ENCODE data around the gene TCF15.

GRCh38 chr20:637559-637958, 27.4 kb upstream of the TCF15 start:
- TF ChIP-seq, protein P1, sequence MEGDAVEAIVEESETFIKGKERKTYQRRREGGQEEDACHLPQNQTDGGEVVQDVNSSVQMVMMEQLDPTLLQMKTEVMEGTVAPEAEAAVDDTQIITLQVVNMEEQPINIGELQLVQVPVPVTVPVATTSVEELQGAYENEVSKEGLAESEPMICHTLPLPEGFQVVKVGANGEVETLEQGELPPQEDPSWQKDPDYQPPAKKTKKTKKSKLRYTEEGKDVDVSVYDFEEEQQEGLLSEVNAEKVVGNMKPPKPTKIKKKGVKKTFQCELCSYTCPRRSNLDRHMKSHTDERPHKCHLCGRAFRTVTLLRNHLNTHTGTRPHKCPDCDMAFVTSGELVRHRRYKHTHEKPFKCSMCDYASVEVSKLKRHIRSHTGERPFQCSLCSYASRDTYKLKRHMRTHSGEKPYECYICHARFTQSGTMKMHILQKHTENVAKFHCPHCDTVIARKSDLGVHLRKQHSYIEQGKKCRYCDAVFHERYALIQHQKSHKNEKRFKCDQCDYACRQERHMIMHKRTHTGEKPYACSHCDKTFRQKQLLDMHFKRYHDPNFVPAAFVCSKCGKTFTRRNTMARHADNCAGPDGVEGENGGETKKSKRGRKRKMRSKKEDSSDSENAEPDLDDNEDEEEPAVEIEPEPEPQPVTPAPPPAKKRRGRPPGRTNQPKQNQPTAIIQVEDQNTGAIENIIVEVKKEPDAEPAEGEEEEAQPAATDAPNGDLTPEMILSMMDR (conservative IDR thresholded peaks at IDR 0.05): no peak
- no peak for TF ChIP-seq EZH2 (IDR thresholded peaks at IDR 0.05; ENCODE audit: low read depth)
